Activated CD4-positive, alpha-beta T cell treated with anti-CD3 and anti-CD28 coated beads, Interleukin-2, Interleukin-4, amounts not matched to agents 100 ng/mL and 50 ng/mL, durations not matched to agents 16 hours and 8 hours (primary cell): ENCODE results near the gene SYMPK.
"Not testable (repeated sequence)": the region's sequence is repeated elsewhere in the genome, so short reads cannot be mapped to it uniquely, and the experiment has no call there.

Experiments used
- DNase-seq: peaks from one replicate; pipeline ENCODE4 v3.0.0-alpha.2; 2020; ENCODE audit warnings: low spot score

Gene SYMPK

GRCh38 chr19:45804140-45804958 is 58.6 kb downstream of the SYMPK start:
- DNase-seq = no peak

- no peak for DNase-seq
These were observed 61.3 kb downstream of the SYMPK start for GRCh38 chr19:45801603-45802175.

DNA sequence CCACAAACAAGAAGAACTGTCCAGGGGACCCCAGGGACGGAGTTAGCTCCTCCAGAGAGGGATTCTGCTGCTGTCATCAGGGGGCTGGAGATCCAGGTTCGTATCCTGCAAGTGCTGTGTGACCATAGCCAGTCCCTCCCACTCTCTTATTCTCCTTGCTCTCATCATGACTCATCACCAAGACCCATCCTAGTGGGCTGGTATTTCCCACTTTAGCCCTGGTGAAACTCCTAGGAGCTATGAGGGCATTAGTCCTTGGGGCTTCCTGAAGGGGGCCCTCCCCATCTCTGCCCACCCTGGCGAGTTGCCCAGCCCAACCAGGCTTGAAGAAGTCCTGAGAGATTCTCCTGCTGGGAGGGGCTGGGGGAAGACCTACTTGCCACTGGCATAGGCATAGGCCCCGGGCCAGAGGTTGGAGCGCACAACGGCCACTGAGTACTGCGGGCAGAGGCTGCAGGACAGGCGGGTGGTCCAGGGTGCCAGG is 62.8 kb downstream of the SYMPK start:
- DNase-seq = no peak

DNA sequence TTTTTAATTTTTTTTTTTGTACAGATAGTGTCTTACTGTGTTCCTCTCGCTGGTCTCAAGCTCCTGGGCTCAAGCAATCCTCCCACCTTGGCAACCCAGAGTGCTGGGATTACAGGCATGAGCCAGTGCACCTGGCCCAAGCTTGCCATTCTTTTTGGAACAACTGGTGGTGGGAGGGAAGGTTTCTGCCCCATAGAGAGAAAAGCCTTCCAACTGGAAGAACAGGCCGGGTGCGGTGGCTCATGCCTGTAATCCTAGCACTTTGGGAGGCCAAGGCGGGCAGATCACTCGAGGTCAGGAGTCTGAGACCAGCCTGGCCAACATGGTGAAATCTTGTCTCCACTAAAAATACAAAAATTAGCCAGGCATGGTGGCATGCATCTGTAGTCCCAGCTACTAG is 63.4 kb downstream of the SYMPK start:
- DNase-seq = not testable (repeated sequence)

DNA sequence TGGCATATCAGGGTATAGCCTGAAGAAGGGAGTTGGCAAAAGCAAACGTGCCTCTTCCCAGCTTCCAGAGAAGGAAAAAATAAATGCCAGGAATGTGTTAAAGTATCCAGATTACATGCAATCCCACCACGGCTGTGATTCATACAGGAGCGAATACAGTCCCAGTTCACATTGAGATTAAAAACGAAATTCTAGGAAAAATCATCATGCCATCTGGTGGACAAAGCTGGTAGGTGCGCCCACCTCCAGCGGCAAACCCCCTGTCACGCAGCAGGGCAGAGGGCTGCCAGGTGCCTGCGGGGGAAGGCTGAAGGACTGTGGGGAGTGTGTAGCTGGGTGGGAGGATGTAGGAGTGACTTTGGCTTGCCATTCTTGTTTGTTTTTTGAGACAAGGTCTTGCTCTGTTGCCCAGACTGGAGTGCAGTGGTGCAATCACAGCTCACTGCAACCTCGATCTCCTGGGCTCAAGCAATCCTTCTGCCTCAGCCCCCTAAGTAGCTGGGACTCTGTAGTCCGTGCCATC is 63.9 kb downstream of the SYMPK start:
- peak; percentile 50 for DNase-seq

- DNase-seq = no peak
These were observed 68.3 kb downstream of the SYMPK start for GRCh38 chr19:45794627-45795026.

DNA sequence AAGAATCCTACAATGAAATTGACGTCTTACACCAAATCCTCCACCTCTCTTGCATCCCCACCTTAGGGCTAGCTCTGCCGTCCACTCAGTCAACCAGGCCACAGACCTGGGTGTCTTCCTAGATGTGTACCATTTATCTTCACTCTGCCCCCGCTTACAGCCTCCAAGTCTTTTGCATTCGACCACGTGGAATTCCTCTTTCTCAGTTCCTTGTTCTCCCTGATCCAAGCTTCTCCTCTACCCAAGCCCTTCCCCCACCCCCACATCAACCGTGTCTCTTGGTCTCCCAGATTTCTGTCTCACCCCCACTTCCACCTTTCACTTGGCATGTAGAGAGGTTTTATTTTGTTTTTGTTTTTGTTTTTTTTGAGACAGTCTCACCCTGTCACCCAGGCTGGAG is 69.1 kb downstream of the SYMPK start:
- no peak for DNase-seq

GRCh38 chr19:45793178-45793564 is 69.8 kb downstream of the SYMPK start:
- no peak for DNase-seq

GRCh38 chr19:45792470-45793177 is 70.3 kb downstream of the SYMPK start, which contains the start of gene DMWD:
TSS of gene DMWD (minus strand) at chr19:45792845. CDS start at chr19:45792756, 89 bp downstream.
- peak; percentile 100 for DNase-seq

- DNase-seq = no peak
These were observed 71.0 kb downstream of the SYMPK start for GRCh38 chr19:45791744-45792469.

- DNase-seq = peak; percentile 60
These were observed 72.0 kb downstream of the SYMPK start for GRCh38 chr19:45790942-45791341.

DNA sequence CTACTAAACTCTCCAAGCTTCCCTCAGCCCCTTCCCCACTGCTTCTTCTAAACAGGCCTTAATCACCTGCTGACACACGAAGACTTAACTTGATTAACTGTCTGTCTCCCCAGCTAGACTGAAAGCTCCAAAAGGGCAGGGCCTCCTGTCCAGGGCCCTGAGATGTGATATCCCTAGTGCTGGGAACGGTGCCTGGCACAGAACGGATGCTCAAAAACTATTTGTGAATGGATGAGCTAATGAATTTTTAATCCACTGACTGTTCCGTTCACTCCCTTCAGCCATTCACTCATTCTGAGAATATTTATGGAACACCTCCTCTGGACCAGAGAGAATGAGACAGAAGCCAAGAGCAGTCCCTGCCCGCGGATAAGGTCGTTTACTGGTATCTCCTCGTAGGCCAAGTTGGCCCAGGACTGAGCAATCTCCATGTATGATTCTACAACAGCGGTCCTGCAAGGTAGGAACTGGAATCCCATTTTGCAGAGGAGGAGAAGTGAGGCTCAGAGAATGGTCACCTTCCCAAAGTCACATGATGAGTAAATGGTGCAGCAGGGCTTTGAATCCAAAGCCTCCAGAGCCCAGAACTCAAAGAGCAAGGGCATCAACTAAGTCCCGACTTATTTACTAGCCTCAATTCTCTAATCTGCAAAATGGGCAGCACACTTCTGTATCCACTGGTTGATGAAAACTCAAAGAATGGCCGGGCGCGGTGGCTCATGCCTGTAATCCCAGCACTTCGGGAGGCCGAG is 73.7 kb downstream of the SYMPK start:
- DNase-seq = no peak

- DNase-seq = no peak
These were observed 76.4 kb downstream of the SYMPK start for GRCh38 chr19:45786533-45786894.

DNA sequence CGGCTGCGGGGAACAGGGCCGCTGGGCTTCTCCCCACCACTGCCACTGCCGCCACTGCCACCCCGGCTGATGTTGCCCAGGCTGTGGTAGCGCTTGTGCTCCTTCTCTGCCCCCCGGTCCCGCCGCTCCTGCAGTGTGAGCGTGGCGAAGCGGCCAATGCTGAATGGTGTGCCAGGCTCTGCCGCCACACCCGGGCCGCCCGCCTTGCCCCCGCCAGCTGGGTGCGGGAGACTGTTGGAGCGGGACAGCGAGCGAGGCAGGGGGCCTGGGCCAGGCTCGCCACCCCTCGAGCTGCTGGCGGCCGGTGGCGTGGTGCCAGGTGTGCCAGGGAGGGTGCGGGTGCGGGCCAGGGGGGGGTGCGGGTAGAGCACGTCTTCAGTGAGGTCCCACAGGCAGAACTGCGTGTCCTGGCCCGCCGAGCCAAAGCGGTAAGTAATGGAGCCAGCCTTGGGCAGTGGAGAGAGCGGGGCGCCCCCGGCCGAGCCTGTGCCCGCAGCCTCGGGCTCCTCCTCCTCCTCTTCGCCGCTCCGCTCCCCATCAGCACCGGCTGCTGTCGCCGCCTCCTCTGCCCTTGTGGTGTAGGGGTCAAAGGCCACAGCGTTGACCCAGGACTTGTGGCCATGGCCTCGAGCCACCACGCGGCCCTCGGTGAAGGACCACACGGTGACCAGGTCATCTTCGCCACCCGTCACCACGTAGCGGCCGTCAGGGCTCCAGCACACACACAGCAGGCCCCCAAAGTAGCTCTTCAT is 77.0 kb downstream of the SYMPK start:
- DNase-seq = no peak

DNA sequence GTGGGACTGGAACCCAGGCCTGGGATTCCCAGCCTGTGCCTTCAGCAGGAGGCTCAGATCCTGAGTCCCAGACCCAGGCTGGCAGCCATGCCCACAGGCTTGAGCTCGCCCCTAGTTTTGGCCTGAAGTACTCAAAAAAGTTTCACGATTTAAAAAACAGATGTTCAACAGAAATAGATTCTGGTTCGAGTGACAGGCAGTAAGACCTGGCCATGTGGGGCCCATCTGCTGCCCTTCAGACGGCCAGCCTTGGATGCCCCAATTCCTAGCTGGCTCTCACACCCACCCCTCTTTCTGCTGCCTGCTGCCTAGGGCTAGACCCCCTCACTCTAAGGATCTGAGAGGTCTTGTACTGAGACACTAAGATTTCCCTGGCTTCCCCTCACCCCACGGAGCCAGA is 77.8 kb downstream of the SYMPK start:
- DNase-seq = no peak

- DNase-seq = no peak
These were observed 78.9 kb downstream of the SYMPK start for GRCh38 chr19:45784096-45784495.

- DNase-seq = no peak
These were observed 79.8 kb downstream of the SYMPK start for GRCh38 chr19:45782820-45783785.

GRCh38 chr19:45782162-45782691 is 80.7 kb downstream of the SYMPK start, which contains the start of gene DMPK:
TSS of gene DMPK (minus strand) at chr19:45782490. CDS start at chr19:45782352, 138 bp downstream.
- DNase-seq = no peak
